CD4-positive, alpha-beta T cell (primary cell): Measurements from ENCODE around the gene KCNT2. TPM values are rescaled to one million over a fixed set of nuclear protein-coding genes. Genes with fewer than 3 reads are reported as not detected.

Experiments used
- ATAC-seq: fragments of 200-7000 bp; cut with Tn5 transposase; one replicate; pipeline ENCODE4 v1.10.0; 2022; ENCODE audit warnings: mild to moderate bottlenecking; ENCODE audit not compliant: poor library complexity
- CTCF ChIA-PET: fragments of 350-600 bp; sonication (Branson Sonifier 250); formaldehyde crosslinking; loops from one replicate; lab custom pipeline; 2021; ENCODE audit warnings: antibody characterized with exemption, inconsistent platforms; lab: Charles Lee
- POLR2A ChIA-PET: fragments of 350-600 bp; sonication (Branson Sonifier 250); formaldehyde crosslinking; loops from one replicate; lab custom pipeline; 2021; ENCODE audit warnings: antibody characterized with exemption, inconsistent platforms; lab: Charles Lee
- DNase-seq, 14 experiments: peaks; one replicate each; pipeline ENCODE4 v3.0.0-alpha.2; 2013 to 2020; ENCODE audit warnings: mixed read lengths in 2 of 14
- H3K27ac ChIP-seq, 2 donors: one replicate each; pipeline versions ENCODE4 v1.5.1 to v1.7.0; 2013; ENCODE audit warnings: low read length in 2 of 2, low read depth in 1 of 2, mild to moderate bottlenecking in 1 of 2
- H3K27me3 ChIP-seq, 2 experiments: 1 replicate in 1 of 2; 2 replicates in 1 of 2; pipeline versions ENCODE4 v1.6.1 to v1.7.0; 2013; ENCODE audit warnings: low read length in 2 of 2, control low read depth in 1 of 2, mild to moderate bottlenecking in 1 of 2, moderate library complexity in 1 of 2; ENCODE audit not compliant: insufficient read depth in 2 of 2, control insufficient read depth in 1 of 2
- H3K36me3 ChIP-seq: one replicate; pipeline ENCODE4 v1.6.1; 2013; ENCODE audit warnings: low read length, control low read depth; ENCODE audit not compliant: insufficient read depth
- H3K4me1 ChIP-seq: one replicate; pipeline ENCODE4 v1.6.1; 2013; ENCODE audit warnings: low read length, control low read depth; ENCODE audit not compliant: insufficient read depth
- H3K4me3 ChIP-seq: one replicate; pipeline ENCODE4 v1.5.1; 2013; ENCODE audit warnings: mild to moderate bottlenecking, low read length, moderate library complexity
- H3K9me3 ChIP-seq, 2 experiments: 1 replicate in 1 of 2; 2 replicates in 1 of 2; pipeline versions ENCODE4 v1.6.1 to v1.7.0; 2013; ENCODE audit warnings: low read length in 2 of 2, mild to moderate bottlenecking in 2 of 2, control low read depth in 1 of 2, moderate library complexity in 1 of 2; ENCODE audit not compliant: control insufficient read depth in 1 of 2, insufficient read depth in 1 of 2
- H3K27ac Mint-ChIP-seq: one replicate; pipeline ENCODE4 v1.8.0; 2020; ENCODE audit warnings: mixed read lengths
- H3K27me3 Mint-ChIP-seq: one replicate; pipeline ENCODE4 v1.8.0; 2021; ENCODE audit warnings: mixed read lengths
- H3K36me3 Mint-ChIP-seq: one replicate; pipeline ENCODE4 v1.8.0; 2021; ENCODE audit warnings: low read depth, mixed read lengths
- H3K4me1 Mint-ChIP-seq: one replicate; pipeline ENCODE4 v1.8.0; 2021; ENCODE audit warnings: low read depth, mixed read lengths
- H3K4me3 Mint-ChIP-seq: one replicate; pipeline ENCODE4 v1.8.0; 2020; ENCODE audit warnings: mild to moderate bottlenecking, mixed read lengths
- H3K9me3 Mint-ChIP-seq: one replicate; pipeline ENCODE4 v1.8.0; 2020; ENCODE audit warnings: mixed read lengths
- CTCF ChIP-seq: fragments of 200-600 bp; IDR thresholded peaks from one replicate; pipeline ENCODE4 v1.8.0; 2022; ENCODE audit warnings: antibody characterized with exemption, mild to moderate bottlenecking
- intact Hi-C, 2 experiments: fragments of 100-400 bp; cut with DNase I in 1 of 2; cut with micrococcal nuclease in 1 of 2; formaldehyde crosslinking; loops; one replicate each; pipeline versions ENCODE4 v1.15.1 to v1.9.0; 2023 to 2025; cut with DNase I, micrococcal nuclease
- total RNA-seq, 174 experiments: library from RNA in 2 of 174; stranded (reverse) in 2 of 174; gene quantifications; one replicate each; pipeline ENCODE4 v1.2.3 and lab custom pipeline; 2021 to 2026

The KCNT2 gene
- total RNA-seq, 2 experiments from 2014 or later = not detected

GRCh38 chr1:196467230-196467925 is 140.9 kb downstream of the KCNT2 start:
- Mint-ChIP-seq H3K4me3 (no peak overlapping the region), H3K9me3 (no peaks in the 10 kb centered on the region), H3K36me3 (no peaks in the 10 kb centered on the region), H3K4me1 (no peaks in the 10 kb centered on the region), H3K27ac (no peak overlapping the region), H3K27me3 (no peaks in the 10 kb centered on the region)
- POLR2A ChIA-PET = no interaction called here
- Histone ChIP-seq H3K36me3 (no peaks in the 10 kb centered on the region), H3K4me1 (no peaks in the 10 kb centered on the region), H3K4me3 (no peak overlapping the region), H3K9me3 (no peaks in the 10 kb centered on the region), H3K27ac (no peak overlapping the region), H3K27me3 (no peaks in the 10 kb centered on the region)
- DNase-seq (no peak), ATAC-seq (no peak)
- no peak for TF ChIP-seq CTCF
- intact Hi-C loops = no loop called here
- CTCF ChIA-PET = no interaction called here

DNA sequence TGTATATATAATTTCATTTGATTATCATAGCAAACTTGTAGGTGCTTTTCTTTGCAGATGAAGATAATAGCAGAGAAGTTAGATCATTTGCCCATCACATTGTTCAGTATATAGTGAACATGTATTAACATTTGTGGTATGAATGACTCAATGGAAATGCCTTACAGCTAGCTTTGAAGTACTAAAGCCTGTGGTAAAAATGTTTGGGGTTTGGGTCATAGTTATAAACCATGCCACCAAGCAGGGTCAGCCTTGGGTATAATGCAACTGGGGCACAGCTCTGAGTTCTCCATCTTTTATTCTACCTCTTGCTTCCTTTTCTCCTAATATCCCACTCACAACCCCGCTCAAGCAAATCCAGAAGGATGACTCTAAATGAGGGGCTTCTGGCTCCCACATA is 141.6 kb downstream of the KCNT2 start:
- H3K4me3 ChIP-seq = no peak overlapping the region
- Mint-ChIP-seq H3K27me3 (no peaks in the 10 kb centered on the region), H3K27ac (no peak overlapping the region), H3K4me3 (no peak overlapping the region), H3K9me3 (no peaks in the 10 kb centered on the region), H3K36me3 (no peaks in the 10 kb centered on the region), H3K4me1 (no peaks in the 10 kb centered on the region)
- ChIA-PET CTCF (no interaction called here), POLR2A (no interaction called here)
- H3K36me3 ChIP-seq = no peaks in the 10 kb centered on the region
- H3K4me1 ChIP-seq = no peaks in the 10 kb centered on the region
- TF ChIP-seq CTCF = no peak
- DNase-seq = no peak
- intact Hi-C loops = no loop called here
- ATAC-seq = no peak
- H3K27ac ChIP-seq = no peak overlapping the region
- H3K9me3 ChIP-seq = no peaks in the 10 kb centered on the region
- H3K27me3 ChIP-seq = no peaks in the 10 kb centered on the region

GRCh38 chr1:196466166-196466565 is 142.1 kb downstream of the KCNT2 start:
- Histone ChIP-seq H3K9me3 (no peaks in the 10 kb centered on the region), H3K27me3 (no peaks in the 10 kb centered on the region), H3K4me3 (no peak overlapping the region), H3K4me1 (no peaks in the 10 kb centered on the region), H3K36me3 (no peaks in the 10 kb centered on the region), H3K27ac (no peak overlapping the region)
- no peaks in the 10 kb centered on the region for H3K27me3 Mint-ChIP-seq
- DNase-seq (no peak), ATAC-seq (no peak)
- H3K4me3 Mint-ChIP-seq = no peak overlapping the region
- no peak for TF ChIP-seq CTCF
- no peaks in the 10 kb centered on the region for H3K4me1 Mint-ChIP-seq
- CTCF ChIA-PET = no interaction called here
- no peak overlapping the region for H3K27ac Mint-ChIP-seq
- H3K36me3 Mint-ChIP-seq = no peaks in the 10 kb centered on the region
- H3K9me3 Mint-ChIP-seq = no peaks in the 10 kb centered on the region
- POLR2A ChIA-PET = no interaction called here
- intact Hi-C loops = no loop called here
